GM12878 (cell line): ENCODE data around the gene CADM2. TPM values are rescaled to one million over a fixed set of nuclear protein-coding genes. Genes with fewer than 3 reads are reported as not detected.

Experiments
- ATAC-seq: fragments of 200-7000 bp; cut with Tn5 transposase; 3 replicates; pipeline ENCODE4 v1.9.1; 2020; ENCODE audit warnings: mild to moderate bottlenecking, moderate library complexity
- BruUV-seq: library from RNA; stranded (reverse); fragments of 400-500 nt; replicated peaks from 2 replicates; lab custom pipeline; 2021; lab: Mats Ljungman, UMichigan
- CTCF ChIA-PET: fragments of 300-600 bp; sonication (Branson Sonifier 250); formaldehyde crosslinking; extraction: SDS; loops from one replicate; lab custom pipeline; 2021; ENCODE audit warnings: inconsistent platforms; lab: Yijun Ruan, JAX
- POLR2A ChIA-PET: fragments of 350-600 bp; formaldehyde crosslinking; extraction: SDS; loops from one replicate; lab custom pipeline; 2021; ENCODE audit warnings: inconsistent platforms; lab: Charles Lee
- RAD21 ChIA-PET: fragments of 300-600 bp; sonication (Branson Sonifier 250); formaldehyde crosslinking; loops from one replicate; lab custom pipeline; 2023; ENCODE audit warnings: antibody characterized with exemption; ENCODE audit not compliant: unreplicated experiment; lab: Charles Lee
- SMC1A ChIA-PET: fragments of 300-600 bp; sonication (Branson Sonifier 250); formaldehyde crosslinking; loops from one replicate; lab custom pipeline; 2023; ENCODE audit not compliant: unreplicated experiment, uncharacterized antibody; lab: Charles Lee
- DNase-seq: peaks from one replicate; pipeline ENCODE4 v3.0.0-alpha.2; 2011; ENCODE audit warnings: low read depth, low spot score
- FAIRE-seq: peaks from 3 replicates; lab custom pipeline; 2011; peaks lifted over from hg19 to GRCh38; lab: Jason Lieb, UNC
- H2AFZ ChIP-seq: 2 replicates; pipeline ENCODE4 v1.6.0; 2011; ENCODE audit warnings: low read depth, low read length, control low read depth; ENCODE audit not compliant: control insufficient read depth
- H3K27ac ChIP-seq: 2 replicates; pipeline ENCODE4 v1.5.1; 2011; ENCODE audit warnings: control low read depth; ENCODE audit not compliant: control insufficient read depth, insufficient read depth
- H3K27me3 ChIP-seq, 2 experiments: replicated peaks in 1 of 2; 2 replicates each; pipeline versions ENCODE4 v1.6.0 to v1.6.1; 2011; ENCODE audit warnings: low read length in 1 of 2; ENCODE audit not compliant: control insufficient read depth in 2 of 2, insufficient read depth in 2 of 2
- H3K36me3 ChIP-seq, 2 experiments: 2 replicates each; pipeline ENCODE4 v1.5.1; 2011; ENCODE audit warnings: low read length in 1 of 2; ENCODE audit not compliant: control insufficient read depth in 2 of 2, insufficient read depth in 2 of 2
- H3K4me1 ChIP-seq: 2 replicates; pipeline ENCODE4 v1.6.1; 2011; ENCODE audit warnings: mild to moderate bottlenecking, low read length, moderate library complexity, mixed read lengths; ENCODE audit not compliant: control insufficient read depth, insufficient read depth
- H3K4me2 ChIP-seq: 2 replicates; pipeline ENCODE4 v1.6.0; 2011; ENCODE audit warnings: control low read depth; ENCODE audit not compliant: control insufficient read depth, insufficient read depth
- H3K4me3 ChIP-seq: fragments of 200-600 bp; sonication (generic); 2 replicates; pipeline ENCODE4 v1.5.1; 2016
- H3K79me2 ChIP-seq: 2 replicates; pipeline ENCODE4 v1.6.0; 2011; ENCODE audit warnings: low read length; ENCODE audit not compliant: control insufficient read depth, insufficient read depth
- H3K9ac ChIP-seq: 2 replicates; pipeline ENCODE4 v1.8.0; 2011; ENCODE audit warnings: low read length, control low read depth, mixed read lengths; ENCODE audit not compliant: control insufficient read depth, insufficient read depth
- H3K9me3 ChIP-seq: replicated peaks from 3 replicates; pipeline ENCODE4 v1.5.1; 2011; ENCODE audit warnings: mild to moderate bottlenecking, low read length; ENCODE audit not compliant: control insufficient read depth, insufficient read depth
- H4K20me1 ChIP-seq: 2 replicates; pipeline ENCODE4 v1.6.0; 2011; ENCODE audit not compliant: control insufficient read depth, insufficient read depth
- EP300 ChIP-seq, 2 experiments: fragments of 150-350 bp in 1 of 2; IDR thresholded peaks; 2 replicates each; pipeline ENCODE4 v1.6.1; 2011 to 2012; ENCODE audit warnings: low read depth in 2 of 2, low read length in 2 of 2, borderline replicate concordance in 1 of 2, improper control_type of control experiment in 1 of 2, inconsistent platforms in 1 of 2; ENCODE audit not compliant: control insufficient read depth in 1 of 2
- EZH2 ChIP-seq: IDR thresholded peaks from 2 replicates; pipeline ENCODE4 v1.6.1; 2012; ENCODE audit warnings: low read depth, mild to moderate bottlenecking, control low read depth, inconsistent platforms, low read length, borderline replicate concordance; ENCODE audit not compliant: control insufficient read depth
- GATAD2B ChIP-seq: fragments of 450-650 bp; conservative IDR thresholded peaks from 2 replicates; pipeline ENCODE4 v1.6.1; 2017; ENCODE audit warnings: low read depth, mild to moderate bottlenecking, moderate library complexity
- JUNB ChIP-seq: IDR thresholded peaks from 2 replicates; pipeline ENCODE4 v1.6.1; 2016; ENCODE audit warnings: antibody characterized with exemption, mild to moderate bottlenecking
- MYB ChIP-seq: fragments of 150-350 bp; IDR thresholded peaks from 2 replicates; pipeline ENCODE4 v1.6.1; 2014; ENCODE audit warnings: mild to moderate bottlenecking, low read depth, low read length, borderline replicate concordance
- NR2C1 ChIP-seq: fragments of 450-650 bp; IDR thresholded peaks from 2 replicates; pipeline ENCODE4 v1.6.1; 2017; ENCODE audit warnings: antibody characterized with exemption, mild to moderate bottlenecking, moderate library complexity
- PBX3 ChIP-seq: IDR thresholded peaks from 2 replicates; pipeline ENCODE4 v1.6.1; 2011; ENCODE audit warnings: mild to moderate bottlenecking, low read depth, low read length, moderate library complexity; ENCODE audit not compliant: insufficient replicate concordance
- RCOR1 ChIP-seq: conservative IDR thresholded peaks from 2 replicates; pipeline ENCODE4 v1.6.1; 2012; ENCODE audit warnings: low read depth, low read length, improper control_type of control experiment
- SIN3A ChIP-seq: IDR thresholded peaks from 2 replicates; pipeline ENCODE4 v1.6.1; 2012; ENCODE audit warnings: low read depth, low read length, improper control_type of control experiment
- SMC3 ChIP-seq: IDR thresholded peaks from 2 replicates; pipeline ENCODE4 v1.6.1; 2011; ENCODE audit warnings: low read length, improper control_type of control experiment, borderline replicate concordance
- SP1 ChIP-seq: IDR thresholded peaks from one replicate; pipeline ENCODE4 v1.6.1; 2011; ENCODE audit warnings: low read depth, low read length
- SUZ12 ChIP-seq: fragments of 200-600 bp; sonication (generic); IDR thresholded peaks from one replicate; pipeline ENCODE4 v1.6.1; 2018; ENCODE audit warnings: antibody characterized with exemption, mild to moderate bottlenecking; ENCODE audit not compliant: unreplicated experiment
- TBL1XR1 ChIP-seq: IDR thresholded peaks from 2 replicates; pipeline ENCODE4 v1.6.1; 2012; ENCODE audit warnings: low read depth, low read length, improper control_type of control experiment
- ZSCAN29 ChIP-seq: fragments of 450-650 bp; IDR thresholded peaks from 2 replicates; pipeline ENCODE4 v1.6.1; 2017; ENCODE audit warnings: mild to moderate bottlenecking, moderate library complexity
- WGBS: methylation state at CpG from one replicate; pipeline ENCODE4 v1.1.6; 2016; ENCODE audit warnings: low lambda C conversion rate; ENCODE audit not compliant: insufficient replicate concordance, insufficient coverage; ENCODE audit errors: missing lambda C conversion rate; 5-methylcytosine and 5-hydroxymethylcytosine counted together
- in situ Hi-C: fragments of 300-500 bp; cut with MboI; formaldehyde crosslinking; loops from 9 replicates; pipeline ENCODE4 v1.14.3; 2018; ENCODE audit warnings: mixed read lengths
- intact Hi-C: fragments of 100-400 bp; cut with micrococcal nuclease; formaldehyde crosslinking; loops from one replicate; pipeline ENCODE4 v1.14.2; 2022; ENCODE audit not compliant: unreplicated experiment
- polyA plus RNA-seq, 11 experiments: library from polyadenylated mRNA; depleted of rRNA in 4 of 11; unstranded in 6 of 11; stranded (reverse) in 5 of 11; fragments of >200 nt; fragmentation: Nextera tagmentation in 4 of 11; fragmentation: Illumina TruSeq in 1 of 11; extraction: Ambion mirVana in 4 of 11; extraction: Trizol in 1 of 11; gene quantifications; 1 replicate in 1 of 11; 2 replicates in 10 of 11; pipeline versions ENCODE4 v1.2.1 to v1.2.3, GENCODE V29; 2011 to 2016; ENCODE audit warnings: inconsistent platforms in 2 of 11, missing spikeins in 2 of 11, low read depth in 1 of 11
- total RNA-seq, 4 experiments: library from RNA; depleted of rRNA in 3 of 4; stranded (reverse); fragments of >200 nt in 3 of 4; fragmentation: Illumina TruSeq in 1 of 4; extraction: Trizol in 1 of 4; gene quantifications; 2 replicates each; pipeline versions ENCODE4 v1.2.1 to v1.2.3, GENCODE V29; 2013 to 2021
- TF ChIP-seq, protein P1 (sequence below): fragments of 450-650 bp; IDR thresholded peaks from 2 replicates; pipeline ENCODE4 v1.6.1; 2017; ENCODE audit warnings: mild to moderate bottlenecking, moderate library complexity

The CADM2 gene
- total and polyA plus RNA-seq, 10 of the 15 experiments (the other 5 are each of a cell fraction or from before 2014, with no cell fraction given), result 0.13 TPM; not detected in 9

DNA sequence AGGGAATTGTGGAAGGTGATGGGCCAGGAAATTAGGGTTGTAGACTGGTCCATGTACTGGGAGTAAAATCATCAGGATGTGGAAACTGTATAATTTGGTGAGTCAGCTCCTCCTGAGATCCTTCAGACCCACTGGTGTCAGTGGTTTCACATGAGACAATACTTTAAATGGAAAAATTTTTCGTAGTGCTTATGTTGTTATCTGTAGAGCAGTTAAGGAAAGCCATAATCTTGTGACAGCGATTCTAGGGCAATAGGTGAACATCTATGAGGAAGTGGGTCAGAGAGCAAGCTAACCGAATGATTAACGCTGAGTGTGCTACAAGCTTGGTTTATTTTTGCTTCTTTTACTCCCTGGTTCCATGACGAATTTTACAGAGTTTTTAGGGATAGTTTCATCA is 200.6 kb downstream of the CADM2 start:
- H3K4me3 ChIP-seq, result no peak overlapping the region
- no peaks in the 10 kb centered on the region for H3K9me3 ChIP-seq
- no peaks in the 10 kb centered on the region for H3K79me2 ChIP-seq
- no TSS peak for BruUV-seq
- TF ChIP-seq SMC3 (no peak), RCOR1 (no peak), EP300 (IDR thresholded peaks at IDR 0.05; ENCODE audit: borderline replicate concordance in 1 of 2, control insufficient read depth in 1 of 2, low read depth in 2 of 2, low read length in 2 of 2) (no peak), SIN3A (no peak), MYB (no peak), JUNB (no peak), SUZ12 (no peak), ZSCAN29 (no peak), TBL1XR1 (no peak), SP1 (no peak), NR2C1 (no peak), GATAD2B (no peak), PBX3 (no peak), EZH2 (no peak)
- TF ChIP-seq, protein P1, sequence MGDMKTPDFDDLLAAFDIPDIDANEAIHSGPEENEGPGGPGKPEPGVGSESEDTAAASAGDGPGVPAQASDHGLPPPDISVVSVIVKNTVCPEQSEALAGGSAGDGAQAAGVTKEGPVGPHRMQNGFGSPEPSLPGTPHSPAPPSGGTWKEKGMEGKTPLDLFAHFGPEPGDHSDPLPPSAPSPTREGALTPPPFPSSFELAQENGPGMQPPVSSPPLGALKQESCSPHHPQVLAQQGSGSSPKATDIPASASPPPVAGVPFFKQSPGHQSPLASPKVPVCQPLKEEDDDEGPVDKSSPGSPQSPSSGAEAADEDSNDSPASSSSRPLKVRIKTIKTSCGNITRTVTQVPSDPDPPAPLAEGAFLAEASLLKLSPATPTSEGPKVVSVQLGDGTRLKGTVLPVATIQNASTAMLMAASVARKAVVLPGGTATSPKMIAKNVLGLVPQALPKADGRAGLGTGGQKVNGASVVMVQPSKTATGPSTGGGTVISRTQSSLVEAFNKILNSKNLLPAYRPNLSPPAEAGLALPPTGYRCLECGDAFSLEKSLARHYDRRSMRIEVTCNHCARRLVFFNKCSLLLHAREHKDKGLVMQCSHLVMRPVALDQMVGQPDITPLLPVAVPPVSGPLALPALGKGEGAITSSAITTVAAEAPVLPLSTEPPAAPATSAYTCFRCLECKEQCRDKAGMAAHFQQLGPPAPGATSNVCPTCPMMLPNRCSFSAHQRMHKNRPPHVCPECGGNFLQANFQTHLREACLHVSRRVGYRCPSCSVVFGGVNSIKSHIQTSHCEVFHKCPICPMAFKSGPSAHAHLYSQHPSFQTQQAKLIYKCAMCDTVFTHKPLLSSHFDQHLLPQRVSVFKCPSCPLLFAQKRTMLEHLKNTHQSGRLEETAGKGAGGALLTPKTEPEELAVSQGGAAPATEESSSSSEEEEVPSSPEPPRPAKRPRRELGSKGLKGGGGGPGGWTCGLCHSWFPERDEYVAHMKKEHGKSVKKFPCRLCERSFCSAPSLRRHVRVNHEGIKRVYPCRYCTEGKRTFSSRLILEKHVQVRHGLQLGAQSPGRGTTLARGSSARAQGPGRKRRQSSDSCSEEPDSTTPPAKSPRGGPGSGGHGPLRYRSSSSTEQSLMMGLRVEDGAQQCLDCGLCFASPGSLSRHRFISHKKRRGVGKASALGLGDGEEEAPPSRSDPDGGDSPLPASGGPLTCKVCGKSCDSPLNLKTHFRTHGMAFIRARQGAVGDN, result no peak
- ATAC-seq, result no peak
- no peaks in the 10 kb centered on the region for H3K4me1 ChIP-seq
- CTCF ChIA-PET, result no interaction called here
- H3K27me3 ChIP-seq, result no peaks in the 10 kb centered on the region
- H2AFZ ChIP-seq, result no peak overlapping the region
- intact Hi-C loops (no loop called here), in situ Hi-C loops (no loop called here)
- H3K27ac ChIP-seq, result no peak overlapping the region
- no peaks in the 10 kb centered on the region for H3K36me3 ChIP-seq
- SMC1A ChIA-PET, result interaction anchor here (1.2 kb wide), 1 partner anchor 11 kb away, joined by 3 read pairs; no protein-coding TSS in a partner anchor
- FAIRE-seq, result no peak
- no peak for DNase-seq
- no peak overlapping the region for H3K4me2 ChIP-seq
- no peaks in the 10 kb centered on the region for H4K20me1 ChIP-seq
- H3K9ac ChIP-seq, result no peak overlapping the region
- RAD21 ChIA-PET, result no interaction called here
- POLR2A ChIA-PET, result no interaction called here
- WGBS, result 47% methylated on average over 5 of the region's 5 CpGs
